ENCODE measurements around the gene RFFL. TPM values are rescaled to one million over a fixed set of nuclear protein-coding genes. Genes with fewer than 3 reads are reported as not detected.

Gene RFFL
- total RNA-seq, 1 experiment from 2014 or later, result 29.6 TPM

DNA sequence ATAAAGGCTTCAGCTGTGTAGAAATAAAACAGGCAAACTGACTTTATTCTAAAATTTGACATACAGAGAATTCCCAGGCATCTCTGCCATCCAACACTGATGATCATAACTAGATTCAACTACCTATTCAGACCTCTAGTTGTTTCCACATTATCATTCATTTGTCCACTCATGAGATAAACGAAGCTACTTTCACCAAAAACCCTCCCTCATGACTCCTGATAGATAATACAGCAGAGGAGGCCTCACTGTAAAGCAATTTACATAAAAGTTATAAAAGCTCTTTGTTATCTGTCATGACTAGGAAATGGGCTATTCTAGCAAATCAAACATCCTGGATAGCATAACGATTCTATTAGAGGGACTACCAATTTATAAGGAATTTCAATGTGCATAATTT, 19.6 kb upstream of the RFFL start:
- Mint-ChIP-seq H3K36me3 (ENCODE audit: insufficient read depth, unreplicated experiment) (peaks cover 6% of the 10 kb centered on the region), H3K27me3 (ENCODE audit: insufficient read depth, unreplicated experiment) (no peaks in the 10 kb centered on the region), H3K9me3 (ENCODE audit: unreplicated experiment) (no peaks in the 10 kb centered on the region), H3K27ac (ENCODE audit: unreplicated experiment) (no peak overlapping the region), H3K4me1 (ENCODE audit: low read depth, unreplicated experiment) (peaks cover 35% of the 10 kb centered on the region), H3K4me3 (ENCODE audit: unreplicated experiment) (no peak overlapping the region)
- ChIA-PET POLR2A (no interaction called here), CTCF (no interaction called here)
- no peak overlapping the region for H3K4me3 ChIP-seq (ENCODE audit: low read depth, low read length)
- H3K9me3 ChIP-seq, result no peaks in the 10 kb centered on the region
- no peak for TF ChIP-seq CTCF (IDR thresholded peaks at IDR 0.05; ENCODE audit: insufficient read depth in 1 of 2, low read depth in 1 of 2, low read length in 1 of 2, severe bottlenecking in 1 of 2, unreplicated experiment in 1 of 2)
- no peaks in the 10 kb centered on the region for H3K36me3 ChIP-seq (ENCODE audit: control insufficient read depth, insufficient read depth, low read length)
- no peaks in the 10 kb centered on the region for H3K27me3 ChIP-seq (replicated peaks; ENCODE audit: control insufficient read depth, insufficient read depth, low read length)
- peaks cover 38% of the 10 kb centered on the region for H3K4me1 ChIP-seq
- no peak for DNase-seq
- BruUV-seq (replicated peaks), result no TSS peak
- intact Hi-C loops (cut with micrococcal nuclease; ENCODE audit: unreplicated experiment), result no loop called here

GRCh38 chr17:35082073-35082657, 18.7 kb upstream of the RFFL start:
- no TSS peak for BruUV-seq (replicated peaks)
- no peak overlapping the region for H3K4me3 Mint-ChIP-seq (ENCODE audit: unreplicated experiment)
- CTCF ChIA-PET, result no interaction called here

DNA sequence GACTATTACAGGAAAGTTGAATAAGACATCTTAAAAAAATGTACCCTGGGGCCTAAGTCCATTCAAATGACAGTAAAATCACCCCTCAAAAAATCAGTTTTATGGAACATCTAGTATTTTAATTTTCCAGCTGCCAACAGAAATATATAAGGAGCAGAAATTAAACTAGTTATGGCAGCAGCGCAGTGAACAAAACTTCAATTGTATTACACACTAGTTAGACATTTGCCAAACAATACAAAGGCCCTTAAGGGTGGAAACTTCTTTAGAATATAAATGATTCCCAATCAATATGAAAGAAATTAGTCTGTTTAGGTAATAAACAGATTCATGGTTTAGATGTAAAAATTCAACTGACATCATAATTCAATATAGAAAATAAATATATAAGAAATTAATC, 18.1 kb upstream of the RFFL start:
- H3K9me3 Mint-ChIP-seq (ENCODE audit: unreplicated experiment), result no peaks in the 10 kb centered on the region
- no peak for TF ChIP-seq CTCF (IDR thresholded peaks at IDR 0.05; ENCODE audit: insufficient read depth in 1 of 2, low read depth in 1 of 2, low read length in 1 of 2, severe bottlenecking in 1 of 2, unreplicated experiment in 1 of 2)
- no peaks in the 10 kb centered on the region for H3K36me3 ChIP-seq (ENCODE audit: control insufficient read depth, insufficient read depth, low read length)
- ChIA-PET CTCF (no interaction called here), POLR2A (no interaction called here)
- peaks cover 27% of the 10 kb centered on the region for H3K4me1 Mint-ChIP-seq (ENCODE audit: low read depth, unreplicated experiment)
- intact Hi-C loops (cut with micrococcal nuclease; ENCODE audit: unreplicated experiment), result no loop called here
- H3K4me3 Mint-ChIP-seq (ENCODE audit: unreplicated experiment), result no peak overlapping the region
- no peak for DNase-seq
- no peak overlapping the region for H3K4me3 ChIP-seq (ENCODE audit: low read depth, low read length)
- H3K27me3 Mint-ChIP-seq (ENCODE audit: insufficient read depth, unreplicated experiment), result no peaks in the 10 kb centered on the region
- no peaks in the 10 kb centered on the region for H3K9me3 ChIP-seq
- no TSS peak for BruUV-seq (replicated peaks)
- no peaks in the 10 kb centered on the region for H3K27me3 ChIP-seq (replicated peaks; ENCODE audit: control insufficient read depth, insufficient read depth, low read length)
- H3K36me3 Mint-ChIP-seq (ENCODE audit: insufficient read depth, unreplicated experiment), result peaks cover 6% of the 10 kb centered on the region
- H3K4me1 ChIP-seq, result peaks cover 28% of the 10 kb centered on the region
- no peak overlapping the region for H3K27ac Mint-ChIP-seq (ENCODE audit: unreplicated experiment)

More at GRCh38 chr17:35082073-35082657, 18.7 kb upstream of the RFFL start:
- Histone ChIP-seq H3K9me3 (no peaks in the 10 kb centered on the region), H3K36me3 (ENCODE audit: control insufficient read depth, insufficient read depth, low read length) (no peaks in the 10 kb centered on the region), H3K4me3 (ENCODE audit: low read depth, low read length) (no peak overlapping the region), H3K27me3 (replicated peaks; ENCODE audit: control insufficient read depth, insufficient read depth, low read length) (no peaks in the 10 kb centered on the region), H3K4me1 (peaks cover 34% of the 10 kb centered on the region)
- H3K9me3 Mint-ChIP-seq (ENCODE audit: unreplicated experiment), result no peaks in the 10 kb centered on the region
- no peak for TF ChIP-seq CTCF (IDR thresholded peaks at IDR 0.05; ENCODE audit: insufficient read depth in 1 of 2, low read depth in 1 of 2, low read length in 1 of 2, severe bottlenecking in 1 of 2, unreplicated experiment in 1 of 2)
- DNase-seq, result no peak
- H3K36me3 Mint-ChIP-seq (ENCODE audit: insufficient read depth, unreplicated experiment), result peaks cover 6% of the 10 kb centered on the region
- no peaks in the 10 kb centered on the region for H3K27me3 Mint-ChIP-seq (ENCODE audit: insufficient read depth, unreplicated experiment)
- H3K4me1 Mint-ChIP-seq (ENCODE audit: low read depth, unreplicated experiment), result peaks cover 33% of the 10 kb centered on the region
- intact Hi-C loops (cut with micrococcal nuclease; ENCODE audit: unreplicated experiment), result no loop called here
- no peak overlapping the region for H3K27ac Mint-ChIP-seq (ENCODE audit: unreplicated experiment)
- POLR2A ChIA-PET, result no interaction called here

Measured in Caco-2 (cell line).